ENCODE results near the gene EFHB. TPM values are rescaled to one million over a fixed set of nuclear protein-coding genes. Genes with fewer than 3 reads are reported as not detected.

The EFHB gene
- total and polyA plus RNA-seq, 10 of the 15 experiments (the other 5 are each of a cell fraction or from before 2014, with no cell fraction given): 0.12 to 0.95 (median 0.53) TPM; not detected in 3

DNA sequence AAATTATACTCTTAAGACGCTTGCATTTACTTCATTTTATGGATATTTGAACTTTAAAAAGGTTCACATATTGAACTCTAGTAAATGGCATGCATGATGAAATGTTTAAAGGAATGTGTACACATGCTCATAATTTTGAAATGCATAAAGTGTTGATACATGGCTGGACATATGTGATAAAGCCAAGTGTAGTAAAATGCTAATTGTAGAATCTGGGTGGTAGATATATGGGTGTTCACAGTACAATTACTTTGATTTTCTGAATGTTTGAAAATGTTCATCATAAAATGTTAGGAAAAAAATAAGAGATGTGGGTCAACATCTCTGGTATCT lies 4.2 kb upstream of the EFHB start (continued):
- TF ChIP-seq NFXL1 (IDR thresholded peaks at IDR 0.05; ENCODE audit: borderline replicate concordance) (no peak), NBN (IDR thresholded peaks at IDR 0.05) (no peak), SMC3 (IDR thresholded peaks at IDR 0.05; ENCODE audit: borderline replicate concordance, low read length) (no peak), IRF4 (IDR thresholded peaks at IDR 0.05; ENCODE audit: low read depth, low read length) (no peak), CHD4 (IDR thresholded peaks at IDR 0.05) (no peak), NR2F1 (conservative IDR thresholded peaks at IDR 0.05) (no peak)
- TF ChIP-seq, protein P1, sequence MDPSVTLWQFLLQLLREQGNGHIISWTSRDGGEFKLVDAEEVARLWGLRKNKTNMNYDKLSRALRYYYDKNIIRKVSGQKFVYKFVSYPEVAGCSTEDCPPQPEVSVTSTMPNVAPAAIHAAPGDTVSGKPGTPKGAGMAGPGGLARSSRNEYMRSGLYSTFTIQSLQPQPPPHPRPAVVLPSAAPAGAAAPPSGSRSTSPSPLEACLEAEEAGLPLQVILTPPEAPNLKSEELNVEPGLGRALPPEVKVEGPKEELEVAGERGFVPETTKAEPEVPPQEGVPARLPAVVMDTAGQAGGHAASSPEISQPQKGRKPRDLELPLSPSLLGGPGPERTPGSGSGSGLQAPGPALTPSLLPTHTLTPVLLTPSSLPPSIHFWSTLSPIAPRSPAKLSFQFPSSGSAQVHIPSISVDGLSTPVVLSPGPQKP (IDR thresholded peaks at IDR 0.05; ENCODE audit: low read depth, low read length): no peak
- TF ChIP-seq, protein P2, sequence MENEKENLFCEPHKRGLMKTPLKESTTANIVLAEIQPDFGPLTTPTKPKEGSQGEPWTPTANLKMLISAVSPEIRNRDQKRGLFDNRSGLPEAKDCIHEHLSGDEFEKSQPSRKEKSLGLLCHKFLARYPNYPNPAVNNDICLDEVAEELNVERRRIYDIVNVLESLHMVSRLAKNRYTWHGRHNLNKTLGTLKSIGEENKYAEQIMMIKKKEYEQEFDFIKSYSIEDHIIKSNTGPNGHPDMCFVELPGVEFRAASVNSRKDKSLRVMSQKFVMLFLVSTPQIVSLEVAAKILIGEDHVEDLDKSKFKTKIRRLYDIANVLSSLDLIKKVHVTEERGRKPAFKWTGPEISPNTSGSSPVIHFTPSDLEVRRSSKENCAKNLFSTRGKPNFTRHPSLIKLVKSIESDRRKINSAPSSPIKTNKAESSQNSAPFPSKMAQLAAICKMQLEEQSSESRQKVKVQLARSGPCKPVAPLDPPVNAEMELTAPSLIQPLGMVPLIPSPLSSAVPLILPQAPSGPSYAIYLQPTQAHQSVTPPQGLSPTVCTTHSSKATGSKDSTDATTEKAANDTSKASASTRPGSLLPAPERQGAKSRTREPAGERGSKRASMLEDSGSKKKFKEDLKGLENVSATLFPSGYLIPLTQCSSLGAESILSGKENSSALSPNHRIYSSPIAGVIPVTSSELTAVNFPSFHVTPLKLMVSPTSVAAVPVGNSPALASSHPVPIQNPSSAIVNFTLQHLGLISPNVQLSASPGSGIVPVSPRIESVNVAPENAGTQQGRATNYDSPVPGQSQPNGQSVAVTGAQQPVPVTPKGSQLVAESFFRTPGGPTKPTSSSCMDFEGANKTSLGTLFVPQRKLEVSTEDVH (IDR thresholded peaks at IDR 0.05; ENCODE audit: low read depth, partially characterized antibody): no peak
- TF ChIP-seq, protein P3, sequence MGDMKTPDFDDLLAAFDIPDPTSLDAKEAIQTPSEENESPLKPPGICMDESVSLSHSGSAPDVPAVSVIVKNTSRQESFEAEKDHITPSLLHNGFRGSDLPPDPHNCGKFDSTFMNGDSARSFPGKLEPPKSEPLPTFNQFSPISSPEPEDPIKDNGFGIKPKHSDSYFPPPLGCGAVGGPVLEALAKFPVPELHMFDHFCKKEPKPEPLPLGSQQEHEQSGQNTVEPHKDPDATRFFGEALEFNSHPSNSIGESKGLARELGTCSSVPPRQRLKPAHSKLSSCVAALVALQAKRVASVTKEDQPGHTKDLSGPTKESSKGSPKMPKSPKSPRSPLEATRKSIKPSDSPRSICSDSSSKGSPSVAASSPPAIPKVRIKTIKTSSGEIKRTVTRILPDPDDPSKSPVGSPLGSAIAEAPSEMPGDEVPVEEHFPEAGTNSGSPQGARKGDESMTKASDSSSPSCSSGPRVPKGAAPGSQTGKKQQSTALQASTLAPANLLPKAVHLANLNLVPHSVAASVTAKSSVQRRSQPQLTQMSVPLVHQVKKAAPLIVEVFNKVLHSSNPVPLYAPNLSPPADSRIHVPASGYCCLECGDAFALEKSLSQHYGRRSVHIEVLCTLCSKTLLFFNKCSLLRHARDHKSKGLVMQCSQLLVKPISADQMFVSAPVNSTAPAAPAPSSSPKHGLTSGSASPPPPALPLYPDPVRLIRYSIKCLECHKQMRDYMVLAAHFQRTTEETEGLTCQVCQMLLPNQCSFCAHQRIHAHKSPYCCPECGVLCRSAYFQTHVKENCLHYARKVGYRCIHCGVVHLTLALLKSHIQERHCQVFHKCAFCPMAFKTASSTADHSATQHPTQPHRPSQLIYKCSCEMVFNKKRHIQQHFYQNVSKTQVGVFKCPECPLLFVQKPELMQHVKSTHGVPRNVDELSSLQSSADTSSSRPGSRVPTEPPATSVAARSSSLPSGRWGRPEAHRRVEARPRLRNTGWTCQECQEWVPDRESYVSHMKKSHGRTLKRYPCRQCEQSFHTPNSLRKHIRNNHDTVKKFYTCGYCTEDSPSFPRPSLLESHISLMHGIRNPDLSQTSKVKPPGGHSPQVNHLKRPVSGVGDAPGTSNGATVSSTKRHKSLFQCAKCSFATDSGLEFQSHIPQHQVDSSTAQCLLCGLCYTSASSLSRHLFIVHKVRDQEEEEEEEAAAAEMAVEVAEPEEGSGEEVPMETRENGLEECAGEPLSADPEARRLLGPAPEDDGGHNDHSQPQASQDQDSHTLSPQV (IDR thresholded peaks at IDR 0.05): no peak

All from GM12878 (cell line).